ENCODE measurements around the gene EYA4.

The EYA4 gene

GRCh38 chr6:133289733-133290306, 48.7 kb downstream of the EYA4 start:
- no peak for DNase-seq

- no peak for DNase-seq
Measured at GRCh38 chr6:133290930-133291329, 49.8 kb downstream of the EYA4 start.

GRCh38 chr6:133291671-133292070, 50.5 kb downstream of the EYA4 start:
- no peak for DNase-seq

GRCh38 chr6:133297657-133298056, 56.5 kb downstream of the EYA4 start:
- no peak for DNase-seq

- no peak for DNase-seq
Measured at GRCh38 chr6:133298335-133298734, 57.2 kb downstream of the EYA4 start.

- DNase-seq: no peak
Measured at GRCh38 chr6:133298801-133299200, 57.6 kb downstream of the EYA4 start.

- no peak for DNase-seq
Measured at GRCh38 chr6:133300896-133301295, 59.7 kb downstream of the EYA4 start.

GRCh38 chr6:133301835-133302234, 60.7 kb downstream of the EYA4 start:
- no peak for DNase-seq

GRCh38 chr6:133306931-133307330, 65.8 kb downstream of the EYA4 start:
- DNase-seq: no peak

GRCh38 chr6:133309579-133309978, 68.4 kb downstream of the EYA4 start:
- DNase-seq: no peak

- DNase-seq: no peak
Measured at GRCh38 chr6:133312006-133312405, 70.8 kb downstream of the EYA4 start.

- DNase-seq: no peak
Measured at GRCh38 chr6:133313068-133313467, 71.9 kb downstream of the EYA4 start.

- DNase-seq: no peak
Measured at GRCh38 chr6:133314947-133315346, 73.8 kb downstream of the EYA4 start.

- no peak for DNase-seq
Measured at GRCh38 chr6:133315811-133316210, 74.7 kb downstream of the EYA4 start.

GRCh38 chr6:133317704-133318103, 76.5 kb downstream of the EYA4 start:
- no peak for DNase-seq

GRCh38 chr6:133326584-133326983, 85.4 kb downstream of the EYA4 start:
- no peak for DNase-seq

- DNase-seq: no peak
Measured at GRCh38 chr6:133333852-133334251, 92.7 kb downstream of the EYA4 start.

GRCh38 chr6:133337308-133337707, 96.2 kb downstream of the EYA4 start:
- no peak for DNase-seq

- no peak for DNase-seq
Measured at GRCh38 chr6:133339543-133340384, 98.6 kb downstream of the EYA4 start.

GRCh38 chr6:133340557-133340956, 99.4 kb downstream of the EYA4 start:
- no peak for DNase-seq

GRCh38 chr6:133341607-133342158, 100.5 kb downstream of the EYA4 start:
- no peak for DNase-seq

GRCh38 chr6:133343220-133343619, 102.1 kb downstream of the EYA4 start:
- no peak for DNase-seq

GRCh38 chr6:133348846-133349245, 107.7 kb downstream of the EYA4 start:
- DNase-seq: no peak

- no peak for DNase-seq
Measured at GRCh38 chr6:133350928-133351327, 109.8 kb downstream of the EYA4 start.
